Liver (tissue), 9 donors: ENCODE measurements around the gene TRIP13. TPM values are rescaled to one million over a fixed set of nuclear protein-coding genes. Genes with fewer than 3 reads are reported as not detected.

ENCODE experiments used
- DNase-seq: peaks from one replicate; pipeline ENCODE4 v3.0.0-alpha.2; 2017; ENCODE audit warnings: low spot score
- H3K27ac ChIP-seq, 2 donors: one replicate each; pipeline ENCODE4 v1.7.0; 2013; ENCODE audit warnings: inconsistent platforms in 2 of 2, low read length in 2 of 2, control low read depth in 1 of 2, low read depth in 1 of 2, mild to moderate bottlenecking in 1 of 2
- H3K27me3 ChIP-seq, 4 donors: one replicate each; pipeline versions ENCODE4 v1.6.1 to v1.7.0; 2013; ENCODE audit warnings: low read length in 3 of 4, inconsistent platforms in 1 of 4, mild to moderate bottlenecking in 1 of 4, moderate library complexity in 1 of 4; ENCODE audit not compliant: control insufficient read depth in 4 of 4, insufficient read depth in 4 of 4
- H3K36me3 ChIP-seq, 4 donors: one replicate each; pipeline versions ENCODE4 v1.6.1 to v1.7.0; 2013; ENCODE audit warnings: low read length in 3 of 4, mild to moderate bottlenecking in 3 of 4, low read depth in 1 of 4, moderate library complexity in 1 of 4; ENCODE audit not compliant: control insufficient read depth in 4 of 4, insufficient read depth in 3 of 4
- H3K4me1 ChIP-seq, 4 donors: one replicate each; pipeline versions ENCODE4 v1.6.1 to v1.7.0; 2013; ENCODE audit warnings: low read length in 3 of 4, mild to moderate bottlenecking in 3 of 4, moderate library complexity in 1 of 4; ENCODE audit not compliant: control insufficient read depth in 4 of 4, insufficient read depth in 4 of 4
- H3K4me3 ChIP-seq, 3 donors: one replicate each; pipeline versions ENCODE4 v1.6.1 to v1.7.0; 2013; ENCODE audit warnings: low read length in 3 of 3, control low read depth in 1 of 3, low read depth in 1 of 3, mild to moderate bottlenecking in 1 of 3
- H3K9ac ChIP-seq, 2 donors: one replicate each; pipeline ENCODE4 v1.7.0; 2013; ENCODE audit warnings: low read length in 2 of 2, mild to moderate bottlenecking in 2 of 2, moderate library complexity in 2 of 2, control low read depth in 1 of 2, low read depth in 1 of 2
- H3K9me3 ChIP-seq, 4 donors: one replicate each; pipeline versions ENCODE4 v1.6.1 to v1.7.0; 2013; ENCODE audit warnings: low read length in 3 of 4; ENCODE audit not compliant: control insufficient read depth in 4 of 4
- EGR1 ChIP-seq, 2 donors: IDR thresholded peaks; 2 replicates each; pipeline ENCODE4 v1.6.1; 2016 to 2018; ENCODE audit warnings: antibody characterized with exemption in 2 of 2, low read depth in 2 of 2
- FOXA1 ChIP-seq: IDR thresholded peaks from 2 replicates; pipeline ENCODE4 v1.6.1; 2016; ENCODE audit warnings: antibody characterized with exemption
- GABPA ChIP-seq, 2 donors: IDR thresholded peaks in 1 of 2; conservative IDR thresholded peaks in 1 of 2; 2 replicates each; pipeline ENCODE4 v1.6.1; 2016; ENCODE audit warnings: antibody characterized with exemption in 2 of 2, mild to moderate bottlenecking in 1 of 2, moderate library complexity in 1 of 2
- HNF4A ChIP-seq, 2 donors: conservative IDR thresholded peaks; 2 replicates each; pipeline ENCODE4 v1.6.1; 2016; ENCODE audit warnings: antibody characterized with exemption in 2 of 2, mild to moderate bottlenecking in 2 of 2
- HNF4G ChIP-seq: IDR thresholded peaks from 2 replicates; pipeline ENCODE4 v1.6.1; 2016; ENCODE audit warnings: antibody characterized with exemption
- JUND ChIP-seq, 2 donors: IDR thresholded peaks; 2 replicates each; pipeline ENCODE4 v1.6.1; 2016; ENCODE audit warnings: antibody characterized with exemption in 2 of 2
- NR2F2 ChIP-seq: IDR thresholded peaks from 2 replicates; pipeline ENCODE4 v1.6.1; 2016; ENCODE audit warnings: antibody characterized with exemption
- RAD21 ChIP-seq, 2 donors: IDR thresholded peaks; 2 replicates each; pipeline ENCODE4 v1.6.1; 2016; ENCODE audit warnings: antibody characterized with exemption in 2 of 2, mild to moderate bottlenecking in 2 of 2
- RXRA ChIP-seq, 2 donors: IDR thresholded peaks; 2 replicates each; pipeline ENCODE4 v1.6.1; 2017 to 2018; ENCODE audit warnings: antibody characterized with exemption in 2 of 2, mild to moderate bottlenecking in 1 of 2
- SP1 ChIP-seq: IDR thresholded peaks from 2 replicates; pipeline ENCODE4 v1.6.1; 2018; ENCODE audit warnings: antibody characterized with exemption, mild to moderate bottlenecking
- TAF1 ChIP-seq: conservative IDR thresholded peaks from 2 replicates; pipeline ENCODE4 v1.6.1; 2016; ENCODE audit warnings: antibody characterized with exemption, mild to moderate bottlenecking
- YY1 ChIP-seq: IDR thresholded peaks from 2 replicates; pipeline ENCODE4 v1.6.1; 2016; ENCODE audit warnings: antibody characterized with exemption, mild to moderate bottlenecking
- WGBS: extraction: QIAGEN DNeasy Blood & Tissue Kit; methylation state at CpG from one replicate; pipeline ENCODE4 v1.1.7; 2013; 5-methylcytosine and 5-hydroxymethylcytosine counted together
- polyA plus RNA-seq, 2 donors: library from polyadenylated mRNA; stranded (reverse) in 1 of 2; unstranded in 1 of 2; fragments of 200-250 nt in 1 of 2; fragments of >200 nt in 1 of 2; fragmentation: Nextera tagmentation in 1 of 2; extraction: Ambion mirVana in 1 of 2; gene quantifications; one replicate each; pipeline versions ENCODE4 v1.2.1 to v1.2.3, GENCODE V29; 2013 to 2015
- total RNA-seq, 2 donors: library from RNA; depleted of rRNA; stranded (reverse); fragments of >200 nt; gene quantifications; one replicate each; pipeline ENCODE4 v1.2.3, GENCODE V29; 2014
- TF ChIP-seq, protein P1 (sequence below): fragments of 150-350 bp; IDR thresholded peaks from 2 replicates; pipeline ENCODE4 v1.5.1; 2017; ENCODE audit warnings: improper control_type of control experiment, low read depth, low read length; ENCODE audit not compliant: missing input control
- TF ChIP-seq, protein P2 (sequence below): IDR thresholded peaks from 2 replicates; pipeline ENCODE4 v1.6.1; 2016; ENCODE audit warnings: antibody characterized with exemption
- TF ChIP-seq, protein P3 (sequence below): IDR thresholded peaks from 2 replicates; pipeline ENCODE4 v1.6.1; 2016; ENCODE audit warnings: antibody characterized with exemption
- TF ChIP-seq, protein P4 (sequence below): IDR thresholded peaks from 2 replicates; pipeline ENCODE4 v1.6.1; 2016; ENCODE audit warnings: antibody characterized with exemption, mild to moderate bottlenecking
- donor health status: healthy.
- donor health status: healthy.
- donor health status: healthy.
- donor health status: healthy.
- donor health status: healthy.

The TRIP13 gene
- total and polyA plus RNA-seq, 4 donors: 0.42 to 12.4 (median 0.84) TPM

DNA sequence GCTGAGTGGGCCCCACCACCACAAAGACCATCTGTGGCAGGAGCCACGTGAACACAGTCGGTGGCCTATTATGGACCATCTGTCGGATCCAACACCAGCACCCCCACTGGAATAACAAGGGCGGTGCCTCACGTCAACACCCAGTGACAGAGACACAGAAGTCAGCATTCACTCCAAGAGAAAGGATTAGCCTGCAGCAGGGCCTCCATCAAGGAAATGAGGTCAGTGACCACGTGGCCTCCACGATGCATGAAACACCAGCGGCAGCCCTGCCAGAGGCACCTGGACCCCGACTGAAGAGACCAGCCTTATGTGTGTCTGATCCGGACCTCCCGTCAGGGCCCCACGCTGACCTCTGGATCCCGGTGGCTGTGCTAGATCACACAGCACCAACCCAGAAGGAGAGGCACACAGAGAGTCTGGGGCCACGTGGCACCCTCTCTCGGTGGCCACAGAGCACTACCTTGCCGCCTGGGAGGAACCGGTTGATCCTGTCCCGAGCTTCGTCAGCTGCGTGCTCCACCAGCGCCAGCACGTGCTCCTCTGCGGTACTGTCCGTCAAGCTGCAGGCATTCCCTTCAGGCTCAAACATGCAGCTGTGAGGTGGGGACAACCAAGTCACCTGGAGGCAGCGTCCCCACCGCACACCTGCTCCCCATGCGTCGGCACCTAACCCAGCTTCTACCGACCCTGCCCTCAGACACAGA, 9.1 kb upstream of the TRIP13 start:
- Histone ChIP-seq H3K9ac (no peak overlapping the region), H3K27ac (no peak overlapping the region), H3K36me3 (peaks cover 17 to 79% (median 47%) of the 10 kb centered on the region in 4 donors), H3K9me3 (no peaks in the 10 kb centered on the region), H3K4me3 (no peak overlapping the region), H3K4me1 (no peaks in the 10 kb centered on the region), H3K27me3 (no peaks in the 10 kb centered on the region)
- WGBS: 97% methylated on average over 29 of the region's 29 CpGs
- TF ChIP-seq JUND (IDR thresholded peaks at IDR 0.05): no peak
- TF ChIP-seq, protein P1, sequence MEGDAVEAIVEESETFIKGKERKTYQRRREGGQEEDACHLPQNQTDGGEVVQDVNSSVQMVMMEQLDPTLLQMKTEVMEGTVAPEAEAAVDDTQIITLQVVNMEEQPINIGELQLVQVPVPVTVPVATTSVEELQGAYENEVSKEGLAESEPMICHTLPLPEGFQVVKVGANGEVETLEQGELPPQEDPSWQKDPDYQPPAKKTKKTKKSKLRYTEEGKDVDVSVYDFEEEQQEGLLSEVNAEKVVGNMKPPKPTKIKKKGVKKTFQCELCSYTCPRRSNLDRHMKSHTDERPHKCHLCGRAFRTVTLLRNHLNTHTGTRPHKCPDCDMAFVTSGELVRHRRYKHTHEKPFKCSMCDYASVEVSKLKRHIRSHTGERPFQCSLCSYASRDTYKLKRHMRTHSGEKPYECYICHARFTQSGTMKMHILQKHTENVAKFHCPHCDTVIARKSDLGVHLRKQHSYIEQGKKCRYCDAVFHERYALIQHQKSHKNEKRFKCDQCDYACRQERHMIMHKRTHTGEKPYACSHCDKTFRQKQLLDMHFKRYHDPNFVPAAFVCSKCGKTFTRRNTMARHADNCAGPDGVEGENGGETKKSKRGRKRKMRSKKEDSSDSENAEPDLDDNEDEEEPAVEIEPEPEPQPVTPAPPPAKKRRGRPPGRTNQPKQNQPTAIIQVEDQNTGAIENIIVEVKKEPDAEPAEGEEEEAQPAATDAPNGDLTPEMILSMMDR: no peak
- TF ChIP-seq YY1: no peak
- no peak for TF ChIP-seq HNF4A (conservative IDR thresholded peaks at IDR 0.05)
- TF ChIP-seq, protein P2, sequence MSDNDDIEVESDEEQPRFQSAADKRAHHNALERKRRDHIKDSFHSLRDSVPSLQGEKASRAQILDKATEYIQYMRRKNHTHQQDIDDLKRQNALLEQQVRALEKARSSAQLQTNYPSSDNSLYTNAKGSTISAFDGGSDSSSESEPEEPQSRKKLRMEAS: no peak
- no peak for TF ChIP-seq TAF1
- DNase-seq: no peak

DNA sequence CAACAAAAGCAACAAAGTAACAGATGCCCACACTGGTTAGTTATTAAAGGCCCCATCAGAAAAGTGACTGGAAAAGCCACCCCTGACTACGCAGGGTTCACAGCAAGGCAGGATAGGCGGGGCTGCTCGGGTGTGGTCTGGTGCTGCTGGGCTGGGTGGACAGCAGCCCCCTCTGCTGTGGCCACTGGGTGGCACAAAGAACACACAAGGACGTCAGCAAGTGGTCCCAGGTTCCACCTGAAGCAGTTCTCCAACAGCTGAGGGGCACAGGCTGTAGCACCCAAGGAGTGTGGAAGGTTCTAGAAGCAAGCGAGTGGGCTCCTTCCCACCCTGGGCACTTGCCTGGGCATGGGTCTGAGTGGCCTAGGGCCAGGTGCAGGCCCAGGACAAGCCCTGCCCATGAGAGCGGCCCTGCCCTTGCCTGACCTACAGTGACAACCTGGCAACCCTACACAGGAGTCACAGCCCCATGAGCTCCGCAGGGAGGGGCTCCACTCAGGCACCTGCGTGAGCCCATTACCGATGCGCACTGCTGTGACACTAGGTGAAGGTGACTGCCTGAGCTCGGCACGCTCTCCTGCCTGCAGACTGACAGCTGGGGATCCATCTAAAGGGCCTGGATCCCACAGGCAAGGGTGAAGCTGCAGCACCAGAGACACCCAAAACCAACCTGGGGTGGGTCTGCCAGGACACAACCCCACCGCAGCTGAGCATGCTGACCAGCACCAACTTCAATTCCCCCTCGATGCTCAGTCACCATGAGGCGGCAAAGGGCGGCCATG, 8.1 kb upstream of the TRIP13 start:
- no peak overlapping the region for H3K4me3 ChIP-seq
- H3K4me1 ChIP-seq: no peaks in the 10 kb centered on the region
- 93% methylated on average over 16 of the region's 16 CpGs for WGBS
- H3K9me3 ChIP-seq: no peaks in the 10 kb centered on the region
- H3K27me3 ChIP-seq: no peaks in the 10 kb centered on the region
- no peak for TF ChIP-seq NR2F2
- TF ChIP-seq FOXA1: no peak
- TF ChIP-seq, protein P2: no peak
- TF ChIP-seq TAF1: no peak
- TF ChIP-seq YY1: no peak
- TF ChIP-seq EGR1 (IDR thresholded peaks at IDR 0.05; ENCODE audit: low read depth in 2 of 2): no peak
- TF ChIP-seq, protein P3, sequence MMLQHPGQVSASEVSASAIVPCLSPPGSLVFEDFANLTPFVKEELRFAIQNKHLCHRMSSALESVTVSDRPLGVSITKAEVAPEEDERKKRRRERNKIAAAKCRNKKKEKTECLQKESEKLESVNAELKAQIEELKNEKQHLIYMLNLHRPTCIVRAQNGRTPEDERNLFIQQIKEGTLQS: no peak
- TF ChIP-seq GABPA (IDR thresholded peaks at IDR 0.05 in 1 of 2, conservative IDR thresholded peaks at IDR 0.05 in 1 of 2): no peak
- TF ChIP-seq JUND (IDR thresholded peaks at IDR 0.05): no peak
- TF ChIP-seq RXRA (IDR thresholded peaks at IDR 0.05): no peak
- TF ChIP-seq SP1: no peak
- no peak for TF ChIP-seq HNF4A (conservative IDR thresholded peaks at IDR 0.05)
- H3K36me3 ChIP-seq: peaks cover 17 to 83% (median 55%) of the 10 kb centered on the region in 4 donors
- no peak overlapping the region for H3K9ac ChIP-seq
- no peak overlapping the region for H3K27ac ChIP-seq
- DNase-seq: no peak

DNA sequence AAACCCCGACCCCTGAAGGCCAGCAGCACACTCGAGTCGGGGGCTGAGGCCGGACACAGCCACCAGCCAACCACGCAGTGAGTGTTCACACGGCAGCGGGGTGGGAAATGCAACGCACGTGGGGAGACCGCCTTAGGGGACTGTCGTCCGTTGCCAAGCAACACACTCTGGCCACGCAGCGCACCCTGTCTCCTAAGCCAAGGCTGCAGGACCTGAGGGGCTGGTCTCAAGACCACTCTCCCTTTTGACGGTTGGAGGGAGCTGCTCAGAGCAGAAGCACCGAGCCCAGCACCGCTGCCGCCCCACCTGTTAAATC, 7.6 kb upstream of the TRIP13 start:
- H3K4me1 ChIP-seq: no peaks in the 10 kb centered on the region
- DNase-seq: no peak
- H3K27me3 ChIP-seq: no peaks in the 10 kb centered on the region
- no peak overlapping the region for H3K9ac ChIP-seq
- TF ChIP-seq, protein P4, sequence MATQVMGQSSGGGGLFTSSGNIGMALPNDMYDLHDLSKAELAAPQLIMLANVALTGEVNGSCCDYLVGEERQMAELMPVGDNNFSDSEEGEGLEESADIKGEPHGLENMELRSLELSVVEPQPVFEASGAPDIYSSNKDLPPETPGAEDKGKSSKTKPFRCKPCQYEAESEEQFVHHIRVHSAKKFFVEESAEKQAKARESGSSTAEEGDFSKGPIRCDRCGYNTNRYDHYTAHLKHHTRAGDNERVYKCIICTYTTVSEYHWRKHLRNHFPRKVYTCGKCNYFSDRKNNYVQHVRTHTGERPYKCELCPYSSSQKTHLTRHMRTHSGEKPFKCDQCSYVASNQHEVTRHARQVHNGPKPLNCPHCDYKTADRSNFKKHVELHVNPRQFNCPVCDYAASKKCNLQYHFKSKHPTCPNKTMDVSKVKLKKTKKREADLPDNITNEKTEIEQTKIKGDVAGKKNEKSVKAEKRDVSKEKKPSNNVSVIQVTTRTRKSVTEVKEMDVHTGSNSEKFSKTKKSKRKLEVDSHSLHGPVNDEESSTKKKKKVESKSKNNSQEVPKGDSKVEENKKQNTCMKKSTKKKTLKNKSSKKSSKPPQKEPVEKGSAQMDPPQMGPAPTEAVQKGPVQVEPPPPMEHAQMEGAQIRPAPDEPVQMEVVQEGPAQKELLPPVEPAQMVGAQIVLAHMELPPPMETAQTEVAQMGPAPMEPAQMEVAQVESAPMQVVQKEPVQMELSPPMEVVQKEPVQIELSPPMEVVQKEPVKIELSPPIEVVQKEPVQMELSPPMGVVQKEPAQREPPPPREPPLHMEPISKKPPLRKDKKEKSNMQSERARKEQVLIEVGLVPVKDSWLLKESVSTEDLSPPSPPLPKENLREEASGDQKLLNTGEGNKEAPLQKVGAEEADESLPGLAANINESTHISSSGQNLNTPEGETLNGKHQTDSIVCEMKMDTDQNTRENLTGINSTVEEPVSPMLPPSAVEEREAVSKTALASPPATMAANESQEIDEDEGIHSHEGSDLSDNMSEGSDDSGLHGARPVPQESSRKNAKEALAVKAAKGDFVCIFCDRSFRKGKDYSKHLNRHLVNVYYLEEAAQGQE: no peak
- TF ChIP-seq RAD21 (IDR thresholded peaks at IDR 0.05) (no peak), HNF4A (conservative IDR thresholded peaks at IDR 0.05) (no peak), HNF4G (no peak)
- TF ChIP-seq, protein P3: no peak
- H3K27ac ChIP-seq: no peak overlapping the region
- peaks cover 17 to 88% (median 58%) of the 10 kb centered on the region in 4 donors for H3K36me3 ChIP-seq
- WGBS: 96% methylated on average over 18 of the region's 18 CpGs
- no peak overlapping the region for H3K4me3 ChIP-seq
- no peaks in the 10 kb centered on the region for H3K9me3 ChIP-seq
